WTC11 (cell line): Measurements from ENCODE around the gene TAF1D.

Source experiments
- ATF2 ChIP-seq: sonication (generic); formaldehyde crosslinking; IDR thresholded peaks from 2 replicates; pipeline ENCODE4 v1.8.1; 2022; ENCODE audit warnings: low read depth, missing genetic modification reagents, borderline replicate concordance
- CREB1 ChIP-seq: sonication (generic); formaldehyde crosslinking; IDR thresholded peaks from 2 replicates; pipeline ENCODE4 v1.8.0; 2023; ENCODE audit warnings: mild to moderate bottlenecking, missing genetic modification reagents
- CTCF ChIP-seq: fragments of 200-600 bp; IDR thresholded peaks from 2 replicates; pipeline ENCODE4 v1.8.0; 2022; ENCODE audit warnings: antibody characterized with exemption
- PRDM15 ChIP-seq: sonication (generic); formaldehyde crosslinking; IDR thresholded peaks from 2 replicates; pipeline ENCODE4 v1.8.0; 2022; ENCODE audit warnings: missing genetic modification reagents
- SMAD4 ChIP-seq: sonication (generic); formaldehyde crosslinking; IDR thresholded peaks from 2 replicates; pipeline ENCODE4 v1.8.0; 2022; ENCODE audit warnings: mild to moderate bottlenecking, missing genetic modification reagents
- ZNF263 ChIP-seq: sonication (generic); formaldehyde crosslinking; IDR thresholded peaks from 2 replicates; pipeline ENCODE4 v1.8.1; 2022; ENCODE audit warnings: low read depth, mild to moderate bottlenecking, moderate library complexity, missing genetic modification reagents

GRCh38 chr11:93694557-93694956, 46.7 kb downstream of the TAF1D start:
- no peak for TF ChIP-seq CTCF
- TF ChIP-seq ATF2 (CRISPR knock-in tag) = no peak
- TF ChIP-seq SMAD4 = no peak
- no peak for TF ChIP-seq ZNF263 (CRISPR knock-in tag)
- no peak for TF ChIP-seq CREB1 (CRISPR knock-in tag)
- TF ChIP-seq PRDM15 = no peak
